Thyroid gland (tissue), 4 donors: ENCODE results near the gene PLEKHO2.

Source experiments
- POLR2A ChIP-seq, 2 donors: fragments of 450-650 bp; IDR thresholded peaks; one replicate each; pipeline ENCODE4 v1.6.1; 2017; ENCODE audit warnings: antibody characterized with exemption in 2 of 2, mild to moderate bottlenecking in 2 of 2, moderate library complexity in 1 of 2
- TF ChIP-seq, protein P1 (sequence below), 6 experiments: fragments of 200-600 bp in 3 of 6; fragments of 450-650 bp in 3 of 6; sonication (generic) in 3 of 6; IDR thresholded peaks; one replicate each; pipeline ENCODE4 v1.5.1; 2016 to 2019; ENCODE audit warnings: antibody characterized with exemption in 6 of 6, mild to moderate bottlenecking in 2 of 6, inconsistent platforms in 1 of 6, moderate library complexity in 1 of 6

DNA sequence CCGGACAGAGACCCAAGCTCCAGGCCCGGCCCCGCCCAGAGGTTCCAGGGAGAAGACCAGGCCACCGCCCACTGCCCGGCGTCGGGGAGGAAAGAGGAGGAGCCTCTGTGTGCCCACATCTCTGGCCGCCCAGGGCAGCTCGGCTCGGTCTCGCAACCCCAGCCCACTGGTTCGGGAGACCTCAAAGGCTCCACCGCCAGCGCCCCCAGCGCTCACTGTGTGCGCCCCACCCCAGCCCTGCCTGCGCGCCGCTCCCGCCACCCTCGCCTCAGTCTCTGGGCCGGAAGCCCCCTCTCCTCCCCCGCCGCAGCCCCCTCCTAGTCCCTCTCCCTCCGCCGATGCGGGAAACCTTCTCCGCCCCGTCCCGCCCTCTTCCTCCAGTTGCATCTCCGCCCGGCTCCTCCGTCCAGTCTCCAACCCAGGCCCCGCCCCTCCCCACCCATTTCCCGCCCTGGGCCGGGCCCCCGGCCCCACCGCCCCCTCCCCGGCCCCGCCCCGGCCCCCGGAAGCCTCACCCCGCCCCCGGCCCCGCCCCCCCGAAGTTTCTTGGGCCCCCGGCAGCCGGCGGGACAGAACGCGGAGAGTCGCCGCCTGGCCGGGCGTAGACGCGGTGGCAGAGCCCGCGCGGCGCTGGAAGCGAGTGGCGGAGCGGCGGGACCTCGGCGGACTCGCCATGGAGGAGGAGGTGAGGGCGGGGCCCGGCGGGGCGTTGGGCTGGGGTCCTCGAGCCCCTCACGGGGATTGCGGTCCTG, at the start of gene PLEKHO2:
- peak; percentile 59 to 80 for TF ChIP-seq POLR2A (IDR thresholded peaks at IDR 0.05)
- TF ChIP-seq, protein P1, sequence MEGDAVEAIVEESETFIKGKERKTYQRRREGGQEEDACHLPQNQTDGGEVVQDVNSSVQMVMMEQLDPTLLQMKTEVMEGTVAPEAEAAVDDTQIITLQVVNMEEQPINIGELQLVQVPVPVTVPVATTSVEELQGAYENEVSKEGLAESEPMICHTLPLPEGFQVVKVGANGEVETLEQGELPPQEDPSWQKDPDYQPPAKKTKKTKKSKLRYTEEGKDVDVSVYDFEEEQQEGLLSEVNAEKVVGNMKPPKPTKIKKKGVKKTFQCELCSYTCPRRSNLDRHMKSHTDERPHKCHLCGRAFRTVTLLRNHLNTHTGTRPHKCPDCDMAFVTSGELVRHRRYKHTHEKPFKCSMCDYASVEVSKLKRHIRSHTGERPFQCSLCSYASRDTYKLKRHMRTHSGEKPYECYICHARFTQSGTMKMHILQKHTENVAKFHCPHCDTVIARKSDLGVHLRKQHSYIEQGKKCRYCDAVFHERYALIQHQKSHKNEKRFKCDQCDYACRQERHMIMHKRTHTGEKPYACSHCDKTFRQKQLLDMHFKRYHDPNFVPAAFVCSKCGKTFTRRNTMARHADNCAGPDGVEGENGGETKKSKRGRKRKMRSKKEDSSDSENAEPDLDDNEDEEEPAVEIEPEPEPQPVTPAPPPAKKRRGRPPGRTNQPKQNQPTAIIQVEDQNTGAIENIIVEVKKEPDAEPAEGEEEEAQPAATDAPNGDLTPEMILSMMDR (IDR thresholded peaks at IDR 0.05): no peak
